ENCODE measurements around the gene AP3B1. TPM values are rescaled to one million over a fixed set of nuclear protein-coding genes. Genes with fewer than 3 reads are reported as not detected.
A peak's percentile ranks its signal among the peaks of the same experiment; 100 is the strongest.

The AP3B1 gene
- total RNA-seq, 1 donor from 2014 or later = 14.3 TPM

DNA sequence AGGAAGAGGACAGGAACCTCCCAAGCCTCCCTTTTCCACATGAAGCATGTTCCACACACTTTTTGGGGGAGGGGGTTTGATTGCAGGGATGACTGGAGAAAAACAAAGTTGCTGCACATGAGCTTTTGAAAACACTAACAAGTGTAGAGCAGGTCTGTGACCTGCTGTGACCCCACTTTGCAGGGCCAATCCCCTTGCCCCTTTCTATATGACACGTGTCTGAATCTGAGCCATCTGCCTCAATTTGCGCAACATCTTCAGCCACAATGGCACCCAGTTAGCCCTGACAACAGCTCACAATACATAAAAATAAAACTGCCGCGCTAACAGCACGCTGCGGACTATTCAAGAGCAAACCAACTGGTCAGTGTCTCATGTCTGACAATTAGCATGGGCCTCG lies 290.6 kb downstream of the AP3B1 start:
- Mint-ChIP-seq H3K9me3 (ENCODE audit: unreplicated experiment) (peaks cover 2% of the 10 kb centered on the region), H3K4me1 (ENCODE audit: low read depth, unreplicated experiment) (peaks cover 30% of the 10 kb centered on the region)
- peak; percentile 34 for DNase-seq

DNA sequence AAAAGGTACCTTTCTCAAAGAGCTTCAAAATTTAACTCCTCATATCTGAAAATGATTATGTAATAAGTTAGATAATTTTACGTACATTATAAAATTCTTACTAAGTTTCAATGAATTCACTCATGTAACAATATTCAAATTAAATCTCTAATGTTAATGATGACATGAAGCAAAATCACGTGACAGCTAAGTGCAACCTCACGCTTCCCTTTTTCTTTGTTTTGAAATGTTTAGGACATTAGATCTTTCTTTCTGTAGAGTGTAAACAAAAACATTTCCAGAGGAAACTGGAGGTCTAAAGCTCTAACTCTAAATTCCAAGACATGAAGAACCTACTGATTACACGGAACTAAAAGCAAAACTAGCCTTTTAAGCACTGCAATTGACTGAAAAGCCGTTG lies 291.0 kb downstream of the AP3B1 start:
- Mint-ChIP-seq H3K4me1 (ENCODE audit: low read depth, unreplicated experiment) (peaks cover 30% of the 10 kb centered on the region), H3K9me3 (ENCODE audit: unreplicated experiment) (peaks cover 2% of the 10 kb centered on the region), H3K27me3 (ENCODE audit: unreplicated experiment) (peaks cover 2% of the 10 kb centered on the region), H3K27ac (ENCODE audit: unreplicated experiment) (peak overlapping the region; percentile 92), H3K36me3 (ENCODE audit: unreplicated experiment) (no peaks in the 10 kb centered on the region), H3K4me3 (ENCODE audit: unreplicated experiment) (peak overlapping the region; percentile 72)
- TF ChIP-seq, protein P1, sequence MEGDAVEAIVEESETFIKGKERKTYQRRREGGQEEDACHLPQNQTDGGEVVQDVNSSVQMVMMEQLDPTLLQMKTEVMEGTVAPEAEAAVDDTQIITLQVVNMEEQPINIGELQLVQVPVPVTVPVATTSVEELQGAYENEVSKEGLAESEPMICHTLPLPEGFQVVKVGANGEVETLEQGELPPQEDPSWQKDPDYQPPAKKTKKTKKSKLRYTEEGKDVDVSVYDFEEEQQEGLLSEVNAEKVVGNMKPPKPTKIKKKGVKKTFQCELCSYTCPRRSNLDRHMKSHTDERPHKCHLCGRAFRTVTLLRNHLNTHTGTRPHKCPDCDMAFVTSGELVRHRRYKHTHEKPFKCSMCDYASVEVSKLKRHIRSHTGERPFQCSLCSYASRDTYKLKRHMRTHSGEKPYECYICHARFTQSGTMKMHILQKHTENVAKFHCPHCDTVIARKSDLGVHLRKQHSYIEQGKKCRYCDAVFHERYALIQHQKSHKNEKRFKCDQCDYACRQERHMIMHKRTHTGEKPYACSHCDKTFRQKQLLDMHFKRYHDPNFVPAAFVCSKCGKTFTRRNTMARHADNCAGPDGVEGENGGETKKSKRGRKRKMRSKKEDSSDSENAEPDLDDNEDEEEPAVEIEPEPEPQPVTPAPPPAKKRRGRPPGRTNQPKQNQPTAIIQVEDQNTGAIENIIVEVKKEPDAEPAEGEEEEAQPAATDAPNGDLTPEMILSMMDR (IDR thresholded peaks at IDR 0.05; ENCODE audit: partially characterized antibody, unreplicated experiment) = no peak
- DNase-seq = no peak

More for the DNA sequence above, 290.6 kb downstream of the AP3B1 start:
- Mint-ChIP-seq H3K27ac (ENCODE audit: unreplicated experiment) (peak overlapping the region; percentile 92), H3K4me3 (ENCODE audit: unreplicated experiment) (peak overlapping the region; percentile 72), H3K27me3 (ENCODE audit: unreplicated experiment) (peaks cover 2% of the 10 kb centered on the region), H3K36me3 (ENCODE audit: unreplicated experiment) (no peaks in the 10 kb centered on the region)
- TF ChIP-seq, protein P1 (IDR thresholded peaks at IDR 0.05; ENCODE audit: partially characterized antibody, unreplicated experiment) = no peak

DNA sequence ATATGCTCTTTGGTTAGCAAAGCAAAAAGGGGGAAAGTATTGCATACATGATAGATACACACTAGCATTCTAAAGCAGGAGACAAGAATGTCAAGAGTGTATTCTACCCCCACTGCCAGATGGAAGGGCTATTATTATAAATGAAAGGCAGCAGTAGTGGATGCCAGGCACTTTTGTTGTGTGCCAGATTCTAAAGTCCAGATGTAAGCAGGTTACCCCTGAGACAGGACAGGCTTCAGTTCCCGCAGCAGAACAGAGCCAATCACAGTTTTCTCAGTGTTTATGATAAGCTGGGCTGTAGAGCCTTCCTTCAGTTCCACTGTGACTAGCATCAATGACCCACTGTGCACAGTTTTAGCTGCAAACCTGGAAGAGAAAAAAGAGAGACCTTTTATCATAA lies 291.8 kb downstream of the AP3B1 start:
- H3K27me3 Mint-ChIP-seq (ENCODE audit: unreplicated experiment) = peaks cover 2% of the 10 kb centered on the region
- H3K9me3 Mint-ChIP-seq (ENCODE audit: unreplicated experiment) = peaks cover 2% of the 10 kb centered on the region
- TF ChIP-seq, protein P1 (IDR thresholded peaks at IDR 0.05; ENCODE audit: partially characterized antibody, unreplicated experiment) = no peak
- H3K36me3 Mint-ChIP-seq (ENCODE audit: unreplicated experiment) = no peaks in the 10 kb centered on the region
- no peak for DNase-seq
- H3K27ac Mint-ChIP-seq (ENCODE audit: unreplicated experiment) = peak overlapping the region; percentile 78
- peak overlapping the region; percentile 43 for H3K4me3 Mint-ChIP-seq (ENCODE audit: unreplicated experiment)
- peaks cover 30% of the 10 kb centered on the region for H3K4me1 Mint-ChIP-seq (ENCODE audit: low read depth, unreplicated experiment)

DNA sequence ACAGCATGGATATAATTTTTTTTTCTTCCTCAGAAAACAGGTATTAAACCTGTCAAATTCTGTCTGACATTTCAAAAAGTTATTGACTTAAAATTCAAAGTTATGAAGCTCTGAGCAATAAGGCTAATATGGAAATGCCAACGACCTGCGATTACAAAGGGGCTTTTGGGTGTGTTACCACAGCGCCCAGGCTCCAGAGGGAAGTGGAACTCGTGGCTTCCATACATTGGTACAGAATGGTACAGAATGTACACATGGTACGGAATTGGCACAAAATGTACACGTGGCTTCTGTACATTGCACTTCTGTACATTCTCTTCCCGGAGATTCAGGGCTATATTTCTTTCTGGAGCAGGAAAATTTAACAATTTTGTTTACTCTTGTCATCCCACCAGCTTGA lies 293.3 kb downstream of the AP3B1 start:
- no peak overlapping the region for H3K4me3 Mint-ChIP-seq (ENCODE audit: unreplicated experiment)
- DNase-seq = no peak
- H3K27me3 Mint-ChIP-seq (ENCODE audit: unreplicated experiment) = peaks cover 2% of the 10 kb centered on the region
- H3K4me1 Mint-ChIP-seq (ENCODE audit: low read depth, unreplicated experiment) = peaks cover 30% of the 10 kb centered on the region
- TF ChIP-seq, protein P1 (IDR thresholded peaks at IDR 0.05; ENCODE audit: partially characterized antibody, unreplicated experiment) = no peak
- H3K27ac Mint-ChIP-seq (ENCODE audit: unreplicated experiment) = no peak overlapping the region
- H3K9me3 Mint-ChIP-seq (ENCODE audit: unreplicated experiment) = peaks cover 2% of the 10 kb centered on the region
- no peaks in the 10 kb centered on the region for H3K36me3 Mint-ChIP-seq (ENCODE audit: unreplicated experiment)

DNA sequence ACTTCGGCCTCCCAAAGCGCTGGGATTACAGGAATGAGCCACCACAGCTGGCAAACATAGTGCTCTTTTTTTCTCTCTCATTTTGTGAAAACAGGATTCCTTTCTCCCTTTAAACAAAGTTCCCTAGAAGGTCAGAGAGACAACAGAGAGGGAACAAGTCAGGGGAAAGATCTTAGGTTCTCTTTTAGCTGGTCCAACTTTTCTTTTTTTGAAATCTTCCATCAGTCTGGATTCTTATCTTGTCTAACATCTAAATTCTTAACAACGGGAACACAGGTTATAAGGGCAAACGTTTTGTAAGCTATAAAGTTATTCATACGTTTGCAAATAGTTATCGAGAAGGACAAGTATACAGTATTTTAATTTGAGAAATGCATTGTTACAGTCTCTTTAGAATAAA lies 294.3 kb downstream of the AP3B1 start:
- Mint-ChIP-seq H3K36me3 (ENCODE audit: unreplicated experiment) (no peaks in the 10 kb centered on the region), H3K4me3 (ENCODE audit: unreplicated experiment) (no peak overlapping the region), H3K4me1 (ENCODE audit: low read depth, unreplicated experiment) (peaks cover 30% of the 10 kb centered on the region), H3K9me3 (ENCODE audit: unreplicated experiment) (peaks cover 2% of the 10 kb centered on the region), H3K27ac (ENCODE audit: unreplicated experiment) (no peak overlapping the region), H3K27me3 (ENCODE audit: unreplicated experiment) (peaks cover 3% of the 10 kb centered on the region)
- no peak for DNase-seq
- TF ChIP-seq, protein P1 (IDR thresholded peaks at IDR 0.05; ENCODE audit: partially characterized antibody, unreplicated experiment) = no peak

All from glutamatergic neuron (in vitro differentiated cells).